ENCODE measurements around the gene RSRC1. TPM values are rescaled to one million over a fixed set of nuclear protein-coding genes. Genes with fewer than 3 reads are reported as not detected.

Gene RSRC1
- total and polyA plus RNA-seq, 3 donors from 2014 or later: 12.6 to 53.3 (median 43.8) TPM

GRCh38 chr3:158273656-158274055 is 163.8 kb downstream of the RSRC1 start:
- no peak overlapping the region for H3K27ac ChIP-seq
- no peaks in the 10 kb centered on the region for H3K4me1 ChIP-seq
- intact Hi-C loops (cut with DNase I; ENCODE audit: low total_unique reads): no loop called here
- no peak for DNase-seq
- 65 to 83% methylated on average over 1 of the region's 1 CpG for WGBS, 2 donors
- TF ChIP-seq CTCF (IDR thresholded peaks at IDR 0.05): no peak
- no peak for TF ChIP-seq POLR2A (IDR thresholded peaks at IDR 0.05)
- H3K9me3 ChIP-seq: no peaks in the 10 kb centered on the region
- H3K27me3 ChIP-seq: no peaks in the 10 kb centered on the region
- no peaks in the 10 kb centered on the region for H3K36me3 ChIP-seq (ENCODE audit: low read depth, missing control alignments)
- no peak overlapping the region for H3K4me3 ChIP-seq

GRCh38 chr3:158278187-158278586 is 168.3 kb downstream of the RSRC1 start:
- no peak overlapping the region for H3K4me3 ChIP-seq
- WGBS, 2 donors: 94 to 97% methylated on average over 3 of the region's 3 CpGs
- H3K4me1 ChIP-seq: no peaks in the 10 kb centered on the region
- no peaks in the 10 kb centered on the region for H3K36me3 ChIP-seq (ENCODE audit: low read depth, missing control alignments)
- no peaks in the 10 kb centered on the region for H3K9me3 ChIP-seq
- no peak for DNase-seq
- H3K27me3 ChIP-seq: no peaks in the 10 kb centered on the region
- intact Hi-C loops (cut with DNase I; ENCODE audit: low total_unique reads): no loop called here
- TF ChIP-seq POLR2A (IDR thresholded peaks at IDR 0.05): no peak
- no peak for TF ChIP-seq CTCF (IDR thresholded peaks at IDR 0.05)
- no peak overlapping the region for H3K27ac ChIP-seq

- intact Hi-C loops (cut with DNase I; ENCODE audit: low total_unique reads): no loop called here
- H3K4me1 ChIP-seq: no peaks in the 10 kb centered on the region
- TF ChIP-seq CTCF (IDR thresholded peaks at IDR 0.05) (no peak), POLR2A (IDR thresholded peaks at IDR 0.05) (no peak)
- H3K9me3 ChIP-seq: no peaks in the 10 kb centered on the region
- no peak overlapping the region for H3K4me3 ChIP-seq
- H3K27me3 ChIP-seq: no peaks in the 10 kb centered on the region
- DNase-seq: no peak
- H3K36me3 ChIP-seq (ENCODE audit: low read depth, missing control alignments): no peaks in the 10 kb centered on the region
- H3K27ac ChIP-seq: no peak overlapping the region
Measured at GRCh38 chr3:158279609-158280008, 169.7 kb downstream of the RSRC1 start.

GRCh38 chr3:158295771-158296170 is 185.9 kb downstream of the RSRC1 start:
- intact Hi-C loops (cut with DNase I; ENCODE audit: low total_unique reads): no loop called here
- WGBS, 2 donors: 41 to 65% methylated on average over 2 of the region's 2 CpGs

More at GRCh38 chr3:158295771-158296170, 185.9 kb downstream of the RSRC1 start:
- TF ChIP-seq POLR2A (IDR thresholded peaks at IDR 0.05) (no peak), CTCF (IDR thresholded peaks at IDR 0.05) (no peak)
- H3K4me1 ChIP-seq: no peaks in the 10 kb centered on the region
- no peaks in the 10 kb centered on the region for H3K27me3 ChIP-seq
- H3K4me3 ChIP-seq: no peak overlapping the region
- no peaks in the 10 kb centered on the region for H3K36me3 ChIP-seq (ENCODE audit: low read depth, missing control alignments)
- DNase-seq: no peak
- H3K27ac ChIP-seq: no peak overlapping the region
- no peaks in the 10 kb centered on the region for H3K9me3 ChIP-seq
